Skin of body (tissue), 2 donors: ENCODE measurements around the gene ATAT1. TPM values are rescaled to one million over a fixed set of nuclear protein-coding genes. Genes with fewer than 3 reads are reported as not detected.

Source experiments
- small RNA-seq: library from RNA; depleted of rRNA; stranded (forward); fragments of <200 nt; gene quantifications from one replicate; pipeline ENCODE3, GENCODE V24; 2014; ENCODE audit warnings: low replicate concordance
- total RNA-seq: library from RNA; depleted of rRNA; stranded (reverse); fragments of >200 nt; gene quantifications from one replicate; pipeline ENCODE4 v1.2.3, GENCODE V29; 2014

Gene ATAT1
- total RNA-seq, 1 donor from 2014 or later = 7.8 TPM

Small RNA genes lying within 50 kb of the gene (small RNA-seq; reads per million reads assigned to genes)
- gene MIR877 = 4.1 reads per million, percentile 90 among the genes with 10 or more reads in this experiment

Other genes with a start within 250 kb of the ATAT1 start
- gene HLA-E, start 137.4 kb upstream of the ATAT1 start, total RNA-seq = 115 TPM
- 35.8 TPM for gene GNL1, start 70.4 kb upstream of the ATAT1 start, total RNA-seq
- 6.6 TPM for gene PRR3, start 69.6 kb upstream of the ATAT1 start, total RNA-seq
- 27.4 TPM for gene ABCF1, start 55.4 kb upstream of the ATAT1 start, total RNA-seq
- 15.2 TPM for gene PPP1R10, start 9.6 kb upstream of the ATAT1 start, total RNA-seq
- gene MRPS18B, start 9.0 kb upstream of the ATAT1 start, total RNA-seq = 41.3 TPM
- 5.2 TPM for gene C6orf136, start 20.3 kb downstream of the ATAT1 start, total RNA-seq
- gene DHX16, start 46.1 kb downstream of the ATAT1 start, total RNA-seq = 17.9 TPM
- gene PPP1R18, start 59.8 kb downstream of the ATAT1 start, total RNA-seq = 22.2 TPM
- 3.6 TPM for gene NRM, start 64.1 kb downstream of the ATAT1 start, total RNA-seq
- gene MDC1, start 90.4 kb downstream of the ATAT1 start, total RNA-seq = 9.3 TPM
- 296 TPM for gene TUBB, start 93.5 kb downstream of the ATAT1 start, total RNA-seq
- 32.6 TPM for gene FLOT1, start 115.8 kb downstream of the ATAT1 start, total RNA-seq
- 33.0 TPM for gene IER3, start 117.7 kb downstream of the ATAT1 start, total RNA-seq